LNCaP clone FGC (cell line): Measurements from ENCODE around the gene C1QTNF12.

Source experiments
- DNase-seq: peaks from one replicate; pipeline ENCODE4 v3.0.0-alpha.2; 2011; ENCODE audit warnings: low read depth
- H3K4me3 ChIP-seq: 2 replicates; pipeline ENCODE4 v1.5.1; 2011; ENCODE audit warnings: mild to moderate bottlenecking, low read depth, low read length, control low read depth
- TF ChIP-seq, protein P1 (sequence below): IDR thresholded peaks from 2 replicates; pipeline ENCODE4 v1.5.1; 2012; ENCODE audit warnings: mild to moderate bottlenecking; ENCODE audit not compliant: control insufficient read depth, insufficient read depth; ENCODE audit errors: extremely low read depth

C1QTNF12 gene

DNA sequence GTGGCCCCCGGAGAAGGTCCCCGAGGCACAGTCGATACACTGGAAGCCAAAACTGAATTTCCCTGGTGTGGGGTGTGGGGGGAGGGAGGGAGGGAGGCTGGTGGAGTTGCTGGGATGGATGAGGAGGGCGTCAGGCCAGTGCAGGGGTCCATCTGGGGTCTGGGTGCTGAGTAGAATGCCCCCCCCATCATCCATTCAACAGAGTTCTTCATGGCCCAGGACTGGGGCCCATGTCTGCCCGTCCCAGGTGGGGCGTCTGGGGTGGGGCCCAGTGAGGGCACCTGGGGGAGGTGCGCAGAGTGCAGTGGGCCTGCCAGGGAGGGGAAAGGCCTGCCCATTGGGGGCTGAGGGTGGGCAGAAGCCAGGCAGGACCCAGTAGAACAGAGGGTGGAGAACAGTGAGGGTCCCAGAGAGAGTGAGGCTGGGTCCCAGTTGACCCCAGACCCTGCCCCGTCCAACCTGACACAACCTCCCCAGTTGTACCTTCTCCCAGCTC is 42.0 kb downstream of the C1QTNF12 start:
- TF ChIP-seq, protein P1, sequence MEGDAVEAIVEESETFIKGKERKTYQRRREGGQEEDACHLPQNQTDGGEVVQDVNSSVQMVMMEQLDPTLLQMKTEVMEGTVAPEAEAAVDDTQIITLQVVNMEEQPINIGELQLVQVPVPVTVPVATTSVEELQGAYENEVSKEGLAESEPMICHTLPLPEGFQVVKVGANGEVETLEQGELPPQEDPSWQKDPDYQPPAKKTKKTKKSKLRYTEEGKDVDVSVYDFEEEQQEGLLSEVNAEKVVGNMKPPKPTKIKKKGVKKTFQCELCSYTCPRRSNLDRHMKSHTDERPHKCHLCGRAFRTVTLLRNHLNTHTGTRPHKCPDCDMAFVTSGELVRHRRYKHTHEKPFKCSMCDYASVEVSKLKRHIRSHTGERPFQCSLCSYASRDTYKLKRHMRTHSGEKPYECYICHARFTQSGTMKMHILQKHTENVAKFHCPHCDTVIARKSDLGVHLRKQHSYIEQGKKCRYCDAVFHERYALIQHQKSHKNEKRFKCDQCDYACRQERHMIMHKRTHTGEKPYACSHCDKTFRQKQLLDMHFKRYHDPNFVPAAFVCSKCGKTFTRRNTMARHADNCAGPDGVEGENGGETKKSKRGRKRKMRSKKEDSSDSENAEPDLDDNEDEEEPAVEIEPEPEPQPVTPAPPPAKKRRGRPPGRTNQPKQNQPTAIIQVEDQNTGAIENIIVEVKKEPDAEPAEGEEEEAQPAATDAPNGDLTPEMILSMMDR = no peak
- DNase-seq = no peak

DNA sequence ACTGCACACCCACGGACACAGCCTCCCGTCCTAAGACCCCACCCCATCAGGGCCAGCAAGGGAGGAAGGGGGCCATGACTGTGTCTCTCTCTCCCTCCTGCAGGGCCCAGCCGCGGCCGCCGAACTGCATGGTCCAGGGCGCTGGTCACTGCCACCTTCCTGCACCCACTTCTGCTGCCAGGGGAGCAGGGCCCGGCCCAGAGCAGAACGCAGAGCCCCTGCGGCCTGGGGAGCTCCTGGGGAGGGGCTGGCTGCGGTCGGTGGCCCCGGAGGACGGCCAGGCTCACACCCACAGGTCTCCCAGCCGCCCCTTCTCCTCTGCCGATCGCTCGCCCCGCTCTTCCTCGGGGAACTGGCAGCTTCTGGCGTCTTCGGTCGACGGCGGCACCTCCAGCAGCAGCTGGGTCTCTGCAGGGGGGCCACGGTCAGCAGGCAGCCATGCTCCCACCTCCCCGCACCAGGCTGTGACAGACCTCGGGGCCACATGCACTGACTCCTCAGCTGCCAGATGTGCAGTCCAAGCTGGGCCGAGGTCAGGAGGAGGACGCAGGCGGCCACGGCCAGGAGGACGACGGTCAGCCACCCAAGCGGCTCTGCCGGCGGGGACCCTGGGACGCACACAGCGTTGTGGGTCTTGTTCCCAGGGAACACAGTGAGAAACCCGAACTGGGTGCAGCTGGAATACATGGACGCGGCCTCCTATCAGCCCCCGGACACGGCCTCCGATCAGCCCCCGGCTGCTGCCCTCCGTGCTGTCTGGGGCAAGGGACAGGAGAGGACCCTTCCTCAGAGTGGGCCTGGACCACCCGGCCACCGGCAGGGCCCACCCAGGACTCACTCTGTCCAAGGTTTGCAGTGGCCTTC is 42.7 kb downstream of the C1QTNF12 start:
- no peak for DNase-seq
- H3K4me3 ChIP-seq = no peak overlapping the region
- TF ChIP-seq, protein P1 = no peak

More for the DNA sequence above, 42.0 kb downstream of the C1QTNF12 start:
- H3K4me3 ChIP-seq = no peak overlapping the region

DNA sequence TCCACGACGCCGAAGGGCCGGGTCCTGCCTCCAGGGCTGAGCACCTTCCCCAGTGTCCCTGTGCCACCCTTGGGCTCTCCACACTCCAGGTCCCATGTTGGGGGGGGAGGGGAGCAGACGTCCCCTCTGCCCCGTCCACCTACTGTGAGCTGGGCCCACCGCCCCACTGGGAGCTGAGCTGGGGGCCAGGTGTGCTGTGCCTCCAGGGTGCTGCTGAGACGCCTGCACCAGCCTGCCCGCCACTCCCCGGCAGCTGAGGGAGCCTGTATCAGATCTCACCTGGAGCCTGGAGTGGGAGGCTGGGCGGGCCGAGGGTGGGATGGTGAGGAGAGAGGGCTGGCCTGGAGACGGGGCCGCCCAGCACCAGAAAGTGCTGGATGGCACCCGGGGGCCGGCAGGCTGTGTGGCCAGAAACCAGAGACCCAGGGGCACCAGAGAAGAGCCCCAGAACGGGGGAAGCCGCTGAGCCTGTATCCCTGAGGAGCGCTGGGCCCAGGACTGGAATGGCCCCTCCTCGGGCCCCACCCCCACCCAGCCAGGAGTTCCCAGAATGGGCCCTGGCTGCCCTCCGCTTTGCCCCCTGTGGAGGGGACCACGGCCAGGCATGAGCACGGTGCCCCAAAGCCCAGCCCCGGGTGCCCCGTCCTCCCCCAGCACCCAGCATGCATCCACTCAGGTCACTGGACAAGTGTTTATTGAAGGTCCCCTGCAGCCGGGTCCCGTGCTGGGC is 43.5 kb downstream of the C1QTNF12 start:
- H3K4me3 ChIP-seq = no peak overlapping the region
- no peak for DNase-seq
- TF ChIP-seq, protein P1 = no peak

DNA sequence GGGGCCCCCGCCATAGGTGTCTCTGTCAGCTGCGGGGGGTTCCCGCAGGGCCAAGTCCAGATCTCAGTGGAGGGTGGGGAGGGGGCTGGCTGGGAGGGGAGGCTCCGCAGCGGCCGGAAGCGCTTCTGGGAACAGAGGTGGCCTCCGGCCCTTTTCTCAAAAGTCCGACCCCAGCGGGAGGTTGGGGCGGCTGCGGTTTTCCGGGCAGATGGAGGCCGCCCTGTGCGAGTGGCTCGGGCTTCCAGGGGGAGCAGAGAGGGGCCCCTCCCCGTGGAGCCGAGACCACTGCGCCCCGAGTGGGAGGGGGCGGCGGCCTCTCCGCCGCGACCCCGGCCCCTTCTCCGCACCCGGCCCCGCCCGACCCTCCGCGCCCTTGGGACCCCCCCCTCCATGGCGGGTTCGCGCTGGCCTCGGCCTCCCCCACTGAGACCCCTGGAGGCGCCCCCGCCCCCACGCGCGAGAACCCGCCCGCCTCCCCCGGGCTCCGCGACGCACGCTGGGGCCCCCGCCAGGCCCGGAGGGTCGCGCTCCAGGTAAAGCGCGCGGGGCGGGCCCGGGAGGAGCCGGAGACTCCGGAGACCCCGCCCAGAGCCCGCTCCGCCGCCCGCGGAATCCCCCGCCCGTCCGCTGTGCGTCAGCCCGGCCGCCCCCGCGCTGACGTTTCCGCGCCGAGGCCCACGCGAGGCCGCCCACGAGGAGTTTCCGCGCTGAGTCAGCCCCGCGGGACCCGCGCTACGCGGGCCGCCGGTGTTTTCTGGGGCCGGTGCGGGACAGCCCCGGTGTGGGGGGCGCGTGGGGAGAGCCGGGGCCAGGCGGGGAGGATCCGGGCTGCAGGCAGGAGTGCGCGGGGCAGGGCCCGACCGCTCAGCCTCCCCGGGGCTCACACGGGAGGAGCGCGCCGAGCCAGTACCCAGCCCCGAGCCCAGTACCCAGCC is 45.4 kb downstream of the C1QTNF12 start:
- TF ChIP-seq, protein P1 = no peak
- no peak overlapping the region for H3K4me3 ChIP-seq
- DNase-seq = no peak

DNA sequence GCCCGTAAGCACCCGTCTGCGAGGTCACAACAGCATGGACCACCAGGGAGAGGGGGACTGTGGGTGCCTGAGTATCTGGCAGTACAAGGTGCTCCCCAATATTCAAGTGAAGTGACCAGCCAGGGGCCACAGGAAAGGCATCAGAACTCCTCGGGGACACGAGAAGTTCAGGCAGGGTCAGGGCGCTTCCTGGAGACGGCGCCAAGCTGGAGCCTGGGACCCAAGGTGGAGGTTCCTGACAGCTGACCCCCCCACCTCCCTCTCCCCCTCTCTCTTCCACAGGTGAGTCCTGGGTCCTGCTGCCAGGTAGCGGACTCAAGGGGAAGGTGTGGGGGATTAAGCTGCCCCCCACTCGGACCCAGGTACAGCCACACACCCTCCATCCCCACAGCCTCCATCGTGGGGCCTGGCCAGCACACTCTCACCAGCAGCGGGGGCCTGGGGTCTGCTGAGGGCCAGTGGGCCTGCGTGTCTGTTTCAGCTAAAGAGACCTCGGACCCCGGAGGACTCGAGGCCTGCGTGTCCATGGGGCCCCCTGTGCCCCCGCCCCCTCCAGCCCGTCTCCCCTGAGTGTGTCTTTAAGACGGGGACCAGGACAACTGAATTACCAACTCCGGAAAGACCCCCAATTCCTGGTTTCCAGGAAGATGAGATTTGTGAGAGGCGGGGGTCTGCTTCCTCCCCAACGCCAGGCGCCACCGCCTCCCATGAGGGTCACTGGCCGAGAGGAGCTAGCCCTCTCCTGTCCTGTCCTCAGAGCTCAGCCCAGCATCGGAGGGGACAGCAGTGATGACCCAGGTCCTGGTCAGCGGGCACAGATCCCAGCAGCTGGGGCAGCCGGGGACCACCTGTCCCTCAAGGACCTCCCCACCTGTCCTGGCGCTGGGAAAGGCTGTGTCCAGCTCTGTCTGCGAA is 46.3 kb downstream of the C1QTNF12 start:
- no peak overlapping the region for H3K4me3 ChIP-seq
- DNase-seq = no peak
- TF ChIP-seq, protein P1 = no peak
